HG02840 (cell line): Measurements from ENCODE around the gene NEDD4.
"Not testable (repeated sequence)": the region's sequence is repeated elsewhere in the genome, so short reads cannot be mapped to it uniquely, and the experiment has no call there.

Experiments
- ATAC-seq: cut with Tn5 transposase; IDR thresholded peaks from one replicate; pipeline ENCODE4 v1.9.1; 2021; ENCODE audit warnings: mild to moderate bottlenecking, moderate library complexity, moderate number of reproducible peaks; ENCODE audit not compliant: unreplicated experiment, low FRiP score

Gene NEDD4

DNA sequence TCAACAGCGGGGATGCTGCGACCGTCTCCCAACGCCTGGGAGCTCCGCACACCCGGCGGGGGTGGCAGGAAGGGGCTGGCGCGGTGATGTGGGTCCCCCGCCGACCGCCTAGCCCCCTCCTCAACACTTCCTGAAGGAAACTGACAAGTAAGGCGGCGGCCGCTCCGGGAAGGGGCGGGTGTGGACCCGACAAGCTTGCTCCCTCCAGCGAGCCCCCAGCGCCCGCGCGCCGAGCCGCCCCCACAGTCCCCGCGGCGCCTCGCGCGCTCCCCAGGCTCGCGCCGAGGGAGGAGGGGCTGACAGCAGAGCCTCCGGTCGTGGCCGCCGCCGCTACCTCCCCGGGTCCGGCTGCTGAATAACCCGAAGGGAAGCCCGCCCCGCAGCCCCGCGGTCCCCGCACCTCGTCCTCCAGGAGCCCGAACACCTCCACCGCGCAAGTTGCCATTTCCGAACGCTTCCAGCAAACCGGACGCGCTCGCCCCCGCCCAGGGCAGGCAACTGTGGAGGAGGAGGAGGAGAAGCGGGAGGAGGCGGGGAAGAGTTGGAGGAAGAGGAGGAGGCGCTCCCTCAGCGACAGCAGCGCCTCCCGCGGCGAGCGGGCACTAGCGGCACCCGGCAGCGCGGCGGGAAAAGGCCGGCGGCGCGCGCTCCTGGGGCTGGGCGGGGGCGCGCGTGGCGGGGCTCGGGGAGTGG, at the start of gene NEDD4:
Gene NEDD4 (minus strand): TSS at position 502 of the 693 bp plus-strand sequence. CDS start 57 bp downstream, at position 445.
- peak; percentile 86 for ATAC-seq

DNA sequence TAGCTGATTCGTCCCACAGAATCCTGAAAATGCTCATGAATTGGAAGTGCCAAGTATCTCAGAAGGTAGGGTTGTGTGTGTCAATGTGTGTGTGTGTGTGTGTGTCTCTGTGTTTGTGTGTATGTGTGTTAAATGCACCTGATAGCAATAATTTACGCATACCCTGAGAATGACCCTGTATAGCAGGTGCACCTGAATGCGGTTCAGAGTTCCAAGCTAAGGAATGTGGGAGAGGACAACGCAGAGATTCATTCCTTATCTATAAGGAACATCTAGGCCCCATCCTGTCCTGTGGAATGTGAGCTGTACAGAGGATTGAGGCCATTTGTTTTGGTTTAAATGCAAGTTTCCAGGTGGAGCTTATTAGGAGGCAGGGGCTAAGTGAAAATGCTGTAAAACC, 49.1 kb upstream of the NEDD4 start:
- ATAC-seq: no peak

DNA sequence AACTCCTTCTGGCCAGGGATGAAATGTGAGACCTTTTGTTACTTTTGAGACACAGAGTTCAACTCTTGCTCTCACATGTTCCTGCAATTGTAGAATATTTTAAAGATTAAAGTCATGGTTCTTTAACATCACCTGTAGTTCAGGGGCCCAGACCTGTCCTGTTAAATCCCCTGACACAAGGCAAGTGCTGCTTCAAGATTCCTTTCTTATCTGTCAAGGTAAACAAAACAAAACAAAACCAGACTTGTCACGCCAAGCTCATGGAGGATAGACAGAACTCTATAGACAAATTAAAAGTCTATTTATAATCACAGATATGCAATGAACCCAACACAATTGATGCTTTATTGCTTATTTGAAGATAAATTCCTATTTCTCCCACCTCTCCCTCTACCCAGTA, 48.6 kb upstream of the NEDD4 start:
- no peak for ATAC-seq

DNA sequence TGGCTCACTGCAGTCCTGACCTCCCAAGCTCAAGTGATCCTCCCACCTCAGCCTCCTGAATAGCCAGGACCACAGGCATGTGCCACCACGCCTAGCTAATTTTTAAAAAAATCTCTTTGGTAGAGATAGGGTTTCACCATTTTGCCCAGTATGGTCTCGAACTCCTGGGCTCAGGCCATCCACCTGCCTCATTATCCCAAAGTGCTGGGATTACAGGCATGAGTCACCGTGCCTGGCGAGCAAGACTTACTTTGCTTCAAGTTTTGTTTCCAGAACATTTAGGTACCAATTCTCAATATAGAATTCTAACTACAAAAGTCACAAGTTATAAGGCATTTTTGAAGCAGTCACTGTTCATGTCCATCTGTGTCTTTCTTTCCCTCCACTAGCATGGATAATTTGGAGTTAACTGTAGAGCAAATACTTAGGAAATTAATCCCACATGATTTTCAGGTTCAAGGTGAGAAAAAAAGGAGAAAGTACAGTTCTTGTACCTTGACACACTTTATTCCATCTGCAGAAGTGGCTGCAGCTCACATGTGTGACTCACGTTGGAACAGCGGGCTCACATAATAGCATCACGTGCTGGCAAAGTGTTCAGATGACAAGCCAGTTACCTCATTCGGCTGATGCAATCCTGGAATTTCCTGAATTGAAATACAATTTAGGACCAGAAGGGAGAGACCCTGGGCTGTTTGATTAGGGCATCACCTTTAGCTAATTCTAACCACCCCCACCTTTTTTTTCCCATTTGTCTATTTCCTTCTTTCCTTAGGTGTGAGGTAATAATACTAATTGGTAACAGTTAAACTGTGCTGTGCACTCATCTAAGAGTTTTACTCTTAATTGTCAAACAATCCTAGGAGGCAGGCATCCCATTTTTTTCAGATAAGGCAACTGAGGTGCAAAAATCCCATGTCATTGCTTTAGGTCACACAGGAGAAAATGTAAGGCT, 46.9 kb upstream of the NEDD4 start:
- no peak for ATAC-seq

DNA sequence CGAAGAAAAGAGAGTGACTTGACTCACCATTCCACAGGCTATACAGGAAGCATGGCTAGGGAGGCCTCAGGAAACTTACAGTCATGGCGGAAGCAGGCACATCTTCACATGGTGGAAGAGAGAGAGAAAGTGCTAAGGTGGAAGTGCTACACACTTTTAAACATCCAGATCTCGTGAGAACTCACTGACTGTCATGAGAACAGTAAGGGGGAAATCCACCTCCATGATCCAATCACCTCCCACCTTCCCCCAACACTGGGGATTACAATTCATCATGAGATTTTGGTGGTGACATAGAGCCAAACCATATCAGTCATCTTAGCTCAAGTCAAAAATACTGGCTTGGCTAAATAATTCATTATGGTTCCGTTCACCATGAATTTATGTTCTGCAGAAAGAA, 45.3 kb upstream of the NEDD4 start:
- no peak for ATAC-seq

DNA sequence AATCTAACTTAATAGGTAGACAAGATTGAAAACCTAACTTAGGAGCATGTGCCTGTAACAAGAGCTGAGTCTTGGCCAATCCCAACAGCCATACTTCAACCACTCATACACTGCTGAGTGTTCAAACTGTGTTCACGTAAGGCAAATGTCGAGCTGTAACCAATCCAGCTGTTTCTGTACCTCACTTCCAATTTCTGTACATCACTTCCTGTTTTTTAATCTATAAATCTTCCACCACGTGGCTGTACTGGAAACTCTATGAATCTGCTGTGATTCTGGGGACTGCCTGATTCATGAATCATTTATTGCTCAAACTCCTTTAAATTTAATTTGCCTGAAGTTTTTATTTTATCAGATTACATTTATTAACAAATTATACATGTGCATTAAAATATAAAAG, 44.6 kb upstream of the NEDD4 start:
- ATAC-seq: no peak

DNA sequence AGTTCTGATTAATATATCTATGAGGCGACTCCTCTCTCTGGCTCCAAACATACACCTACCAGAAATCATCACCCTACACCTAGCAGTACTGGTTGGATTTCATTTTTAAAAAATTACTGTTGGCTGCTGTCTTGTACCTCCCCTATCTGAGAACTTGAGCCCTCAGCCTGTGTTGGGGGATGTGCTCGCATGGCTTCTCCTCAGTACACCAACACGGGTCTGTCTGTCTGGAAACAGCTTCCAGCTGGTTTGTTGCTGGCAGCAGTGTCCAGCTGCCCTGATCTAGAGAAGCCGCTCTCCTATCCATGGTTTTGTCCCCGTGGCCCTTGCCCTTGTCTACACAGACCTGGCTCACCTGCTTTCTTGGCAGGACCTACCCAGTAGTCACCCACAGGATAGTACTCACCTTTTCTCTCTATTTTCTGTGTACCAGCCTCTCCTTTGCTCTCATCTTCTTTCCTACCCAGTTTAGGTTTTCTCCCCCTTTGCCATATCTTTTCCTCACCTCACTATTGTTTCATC, 43.2 kb upstream of the NEDD4 start:
- ATAC-seq: no peak

DNA sequence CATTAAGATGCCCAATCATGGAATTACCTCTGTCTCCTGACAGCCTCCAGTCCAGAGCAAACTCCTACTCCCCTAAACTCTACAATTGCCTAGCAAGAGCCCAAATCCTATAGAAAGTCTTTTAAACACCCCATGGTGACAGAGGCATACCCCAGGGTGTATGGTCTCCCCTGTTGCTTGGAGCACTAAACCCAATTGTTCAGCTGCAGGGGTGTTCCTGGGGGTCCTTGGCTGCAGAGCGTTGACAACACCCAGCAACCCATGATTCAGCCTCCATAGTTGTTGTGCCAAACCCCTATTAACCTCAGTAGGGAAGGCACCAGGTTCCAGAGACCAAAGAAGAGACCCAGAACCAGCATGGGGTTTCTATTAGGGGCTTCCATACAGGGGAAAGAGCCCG, 41.8 kb upstream of the NEDD4 start:
- ATAC-seq: no peak

DNA sequence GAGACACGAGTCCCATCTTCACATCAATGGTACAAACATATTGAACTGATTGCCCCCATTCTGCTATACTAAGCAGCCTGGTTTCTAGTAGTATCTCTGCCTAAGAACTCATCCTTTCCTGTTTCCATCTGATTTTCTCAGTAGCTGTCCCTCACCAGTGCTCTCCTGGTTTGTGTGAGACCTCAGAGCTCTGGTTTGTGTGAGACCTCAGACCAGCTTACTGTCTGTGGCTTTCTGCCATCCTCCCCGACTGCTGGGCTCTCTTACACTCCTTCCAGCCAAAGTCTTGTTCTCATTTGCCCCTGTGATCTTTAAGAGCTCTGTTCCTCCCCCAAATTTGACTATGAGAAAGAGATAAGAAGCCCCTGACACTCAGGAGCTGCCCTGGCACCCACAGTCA, 41.1 kb upstream of the NEDD4 start:
- ATAC-seq: no peak

DNA sequence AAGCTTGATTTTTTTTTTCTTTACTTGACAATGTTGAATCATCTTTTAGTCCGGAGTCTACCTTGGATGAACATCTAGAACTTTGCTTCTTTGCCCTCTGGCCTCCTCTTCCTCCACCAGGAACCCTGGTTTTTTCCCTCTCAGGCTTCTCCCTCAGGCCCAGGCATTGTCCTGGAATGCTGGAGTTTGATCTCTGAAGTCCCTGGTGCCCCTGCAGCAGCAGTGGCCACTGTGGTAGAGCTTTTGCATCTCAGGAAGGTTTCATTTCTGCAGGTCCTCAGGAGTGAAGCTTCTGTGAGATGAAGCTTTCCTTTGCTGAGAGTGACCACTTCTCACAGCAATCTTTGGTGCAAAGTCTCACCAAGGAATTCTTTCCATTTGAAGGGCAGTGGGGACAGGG, 39.0 kb upstream of the NEDD4 start:
- no peak for ATAC-seq

DNA sequence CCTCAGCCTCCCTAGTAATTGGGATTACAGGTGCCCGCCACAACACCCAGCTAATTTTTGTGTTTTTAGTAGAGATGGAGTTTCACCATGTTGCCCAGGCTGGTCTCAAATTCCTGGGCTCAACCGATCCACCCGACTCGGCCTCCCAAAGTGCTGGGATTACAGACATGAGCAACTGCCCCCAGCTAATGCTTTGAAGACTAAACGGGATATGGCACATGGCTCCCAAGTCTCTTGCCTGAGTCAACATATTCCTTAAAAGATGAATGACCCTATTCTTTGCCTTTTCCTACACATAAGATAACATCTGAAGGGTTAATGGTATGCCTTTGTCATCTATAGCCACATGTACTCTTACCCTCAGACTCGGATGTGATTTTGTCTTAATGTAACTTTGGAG, 38.4 kb upstream of the NEDD4 start:
- ATAC-seq: no peak

DNA sequence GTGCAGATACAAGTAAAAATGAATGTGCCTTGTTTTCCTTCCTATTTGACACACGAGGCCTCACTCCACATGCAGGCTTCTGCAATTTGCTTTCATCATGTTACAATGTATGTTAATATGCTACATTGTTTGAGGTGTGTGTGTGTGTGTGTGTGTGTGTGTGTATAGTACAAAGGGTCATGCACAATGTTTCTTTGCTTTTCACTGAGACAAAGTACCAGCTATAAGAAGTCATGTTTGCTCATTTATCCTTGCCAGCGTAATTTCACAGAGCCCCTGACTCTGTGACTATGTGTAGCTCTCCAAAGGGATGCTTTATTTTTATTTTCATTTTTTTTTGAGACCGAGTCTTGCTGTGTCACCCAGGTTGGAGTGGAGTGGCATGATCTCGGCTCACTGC, 38.0 kb upstream of the NEDD4 start:
- ATAC-seq: no peak

DNA sequence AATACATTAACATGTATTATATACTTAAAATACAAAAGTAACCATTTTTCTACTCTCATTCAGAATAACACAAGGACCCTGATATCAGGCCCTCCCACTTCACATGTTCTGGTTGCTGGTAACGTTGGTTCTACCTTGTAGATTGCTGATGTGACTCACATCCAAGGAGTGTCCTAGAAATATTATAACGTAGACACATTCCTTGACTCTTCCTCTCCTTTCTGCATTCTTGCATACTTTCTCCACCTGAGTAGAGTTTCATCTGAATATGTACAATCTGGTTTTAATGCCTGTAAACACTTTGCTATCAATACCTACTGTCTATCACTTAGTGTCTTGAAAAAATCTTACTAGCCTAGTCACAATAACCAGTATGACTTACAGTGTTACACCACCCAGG, 35.0 kb upstream of the NEDD4 start:
- no peak for ATAC-seq

DNA sequence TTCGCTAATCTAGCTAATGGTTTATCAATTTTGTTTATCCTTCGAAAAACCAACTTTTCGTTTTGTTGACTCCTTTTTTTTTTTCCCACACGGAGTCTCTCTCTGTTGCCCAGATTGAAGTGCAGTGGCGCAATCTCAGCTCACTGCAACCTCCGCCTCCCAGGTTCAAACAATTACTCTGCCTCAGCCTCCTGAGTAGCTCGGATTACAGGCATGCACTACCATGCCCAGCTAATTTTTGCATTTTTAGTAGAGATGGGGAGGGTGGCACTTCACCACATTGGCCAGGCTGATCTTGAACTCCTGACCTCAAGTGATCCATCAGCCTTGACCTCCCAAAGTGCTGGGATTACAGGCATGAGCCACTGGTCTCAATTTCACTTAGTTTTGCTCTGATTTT, 29.7 kb upstream of the NEDD4 start:
- ATAC-seq: not testable (repeated sequence)

DNA sequence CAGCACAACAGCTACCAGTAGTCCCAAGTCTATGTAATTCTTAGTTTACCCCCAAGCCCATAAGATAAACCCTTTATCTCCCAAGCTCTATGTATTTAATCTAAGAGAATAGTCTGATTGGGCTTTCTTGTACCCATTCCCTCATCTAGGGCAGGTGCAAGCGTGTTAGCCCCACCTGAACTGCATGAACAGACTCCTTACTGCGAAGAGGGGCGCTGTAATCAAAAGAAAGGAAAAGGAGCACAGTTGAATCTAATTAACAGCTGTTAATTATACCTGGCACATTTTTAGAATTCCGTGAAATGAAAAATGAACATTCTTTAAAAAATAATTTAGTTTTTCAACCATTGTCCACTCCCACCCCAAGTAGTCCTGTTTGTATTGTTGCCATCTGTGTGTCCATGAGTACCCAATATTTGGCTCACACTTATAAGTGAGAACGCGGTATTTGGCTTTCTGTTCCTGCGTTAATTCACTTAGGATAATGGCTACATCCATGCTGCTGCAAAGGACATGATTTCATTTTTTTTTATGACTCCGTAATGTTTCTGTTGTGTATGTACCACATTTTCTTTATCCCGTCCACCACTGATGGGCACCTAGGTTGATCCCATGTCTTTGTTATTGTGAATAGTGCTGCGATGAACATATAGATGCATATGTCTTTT, 26.5 kb upstream of the NEDD4 start:
- no peak for ATAC-seq

DNA sequence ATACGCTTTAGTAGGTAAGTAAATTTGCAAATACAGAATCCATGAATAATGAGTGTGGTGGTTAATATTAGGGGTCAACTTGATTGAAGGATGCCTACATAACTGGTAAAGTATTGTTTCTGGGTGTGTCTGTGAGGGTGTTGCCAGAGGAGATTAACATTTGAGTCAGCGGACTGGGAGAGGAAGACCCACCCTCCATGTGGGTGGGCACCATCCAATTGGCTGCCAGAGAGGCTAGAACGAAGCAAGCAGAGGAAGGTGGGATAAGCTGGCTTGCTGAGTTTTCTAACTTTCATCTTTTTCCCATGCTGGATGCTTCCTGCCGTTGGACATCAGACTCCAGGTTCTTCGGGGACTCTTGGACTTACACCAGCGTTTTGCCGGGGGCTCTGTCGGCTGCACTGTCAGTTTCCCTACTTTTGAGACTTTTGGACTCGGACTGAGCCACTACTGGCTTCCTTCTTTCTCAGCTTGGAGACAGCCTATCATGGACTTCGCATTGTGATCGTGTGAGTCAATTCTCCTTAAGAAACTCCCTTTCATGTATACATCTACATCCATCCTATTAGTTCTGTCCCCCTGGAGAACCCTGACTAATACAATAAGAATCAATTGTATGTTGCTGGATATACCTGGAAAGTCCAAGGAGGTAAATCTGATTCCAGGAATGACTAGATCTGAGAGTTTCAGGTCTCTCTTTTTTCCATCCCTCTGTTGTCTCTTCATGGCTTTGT, 25.8 kb upstream of the NEDD4 start:
- no peak for ATAC-seq

DNA sequence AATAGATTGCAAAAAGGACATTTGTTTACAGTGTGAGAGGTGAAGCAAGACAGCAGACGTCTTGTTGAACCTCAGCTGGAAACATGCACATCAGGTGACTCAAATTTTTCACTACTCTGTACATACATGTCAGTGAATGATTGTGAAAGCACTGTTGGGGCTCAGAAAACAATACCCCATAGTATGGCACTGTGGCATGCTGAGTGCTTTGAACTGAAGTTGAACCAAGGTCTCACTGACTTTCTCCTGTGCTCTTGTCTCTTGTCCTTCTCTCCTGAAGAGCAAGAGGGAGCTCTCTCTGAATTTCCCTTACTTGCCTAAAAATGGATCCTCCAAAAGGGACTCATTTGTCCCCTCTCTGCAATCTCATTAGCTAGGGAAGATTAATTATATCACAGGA, 24.5 kb upstream of the NEDD4 start:
- no peak for ATAC-seq

DNA sequence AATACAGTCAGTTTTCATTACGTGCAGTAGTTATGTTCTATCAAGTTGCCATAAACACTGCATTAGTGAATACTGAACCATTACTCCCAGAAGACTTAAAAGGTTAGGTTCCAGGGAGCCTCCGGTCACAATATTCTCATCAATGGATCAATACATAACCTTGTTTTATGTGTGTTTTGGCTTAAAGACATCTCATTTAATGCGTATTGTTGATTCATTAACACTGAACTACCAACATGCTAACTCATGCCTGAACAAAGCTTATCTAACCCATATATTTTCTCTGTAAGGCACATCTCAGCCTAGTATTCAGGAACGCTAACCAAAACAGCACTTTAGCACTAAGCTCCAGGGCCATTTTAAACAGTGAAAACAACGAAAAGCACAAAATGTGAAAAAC, 24.1 kb upstream of the NEDD4 start:
- no peak for ATAC-seq

DNA sequence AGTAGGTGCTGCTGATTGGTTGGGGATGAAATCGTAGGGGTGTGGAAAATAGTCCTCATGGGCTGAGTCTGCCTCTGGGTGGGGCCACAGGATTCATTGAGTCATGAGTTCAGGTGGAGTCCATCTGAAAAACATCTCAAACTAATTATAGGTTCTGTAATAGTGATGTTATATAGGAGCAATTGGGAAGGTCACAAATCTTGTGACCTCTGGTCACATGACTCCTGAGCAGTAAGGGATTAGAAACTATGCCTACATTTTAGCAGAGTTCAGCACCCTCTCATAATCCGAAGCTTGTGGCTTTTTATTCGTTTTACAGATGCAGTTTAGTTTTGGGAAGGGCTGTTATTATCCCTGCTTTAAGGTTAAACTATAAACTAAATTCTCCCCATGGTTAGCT, 22.9 kb upstream of the NEDD4 start:
- no peak for ATAC-seq

DNA sequence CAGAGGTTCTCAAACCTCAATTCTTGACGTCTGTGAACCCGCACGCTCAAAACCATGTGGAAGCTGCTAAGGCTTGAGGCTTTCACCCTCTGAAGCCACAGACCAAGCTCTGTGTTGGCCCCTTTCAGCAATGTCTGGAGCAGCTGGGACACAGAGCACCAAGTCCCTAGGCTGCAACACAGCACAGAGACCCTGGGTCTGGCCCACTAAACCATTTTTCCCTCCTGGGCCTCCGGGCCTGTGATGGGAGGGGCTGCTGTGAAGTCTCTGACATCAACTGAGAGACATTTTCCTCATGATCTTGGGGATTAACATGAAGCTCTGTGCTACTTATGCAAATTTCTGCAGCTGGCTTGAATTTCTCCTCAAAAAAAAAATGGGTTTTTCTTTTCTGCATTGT, 21.3 kb upstream of the NEDD4 start:
- no peak for ATAC-seq
